Keratinocyte (primary cell): ENCODE results near the gene WDR44. TPM values are rescaled to one million over a fixed set of nuclear protein-coding genes. Genes with fewer than 3 reads are reported as not detected.

ENCODE experiments used
- DNase-seq: peaks from one replicate; pipeline ENCODE4 v3.0.0-alpha.2; 2011; ENCODE audit warnings: low read depth, missing footprints, low spot score
- FAIRE-seq: peaks from 2 replicates; lab custom pipeline; 2011; peaks lifted over from hg19 to GRCh38; lab: Jason Lieb, UNC
- H2AFZ ChIP-seq: 2 replicates; pipeline ENCODE4 v1.6.0; 2012; ENCODE audit warnings: low read length, control low read depth, inconsistent platforms; ENCODE audit not compliant: control insufficient read depth
- H3K27ac ChIP-seq: 2 replicates; pipeline ENCODE4 v1.5.1; 2011; ENCODE audit warnings: low read length; ENCODE audit not compliant: control insufficient read depth, insufficient read depth
- H3K27me3 ChIP-seq: 3 replicates; pipeline ENCODE4 v1.6.0; 2011; ENCODE audit warnings: low read length; ENCODE audit not compliant: control insufficient read depth, insufficient read depth; ENCODE audit errors: extremely low read depth
- H3K36me3 ChIP-seq, 2 experiments: 2 replicates in 1 of 2; 3 replicates in 1 of 2; pipeline ENCODE4 v1.5.1; 2011; ENCODE audit warnings: low read length in 2 of 2, mild to moderate bottlenecking in 1 of 2; ENCODE audit not compliant: control insufficient read depth in 2 of 2, insufficient read depth in 2 of 2; ENCODE audit errors: extremely low read depth in 1 of 2
- H3K4me1 ChIP-seq: 3 replicates; pipeline ENCODE4 v1.5.1; 2011; ENCODE audit warnings: low read length; ENCODE audit not compliant: control insufficient read depth, insufficient read depth; ENCODE audit errors: extremely low read depth
- H3K4me2 ChIP-seq: 3 replicates; pipeline ENCODE4 v1.6.0; 2011; ENCODE audit warnings: low read depth, low read length; ENCODE audit not compliant: control insufficient read depth, insufficient read depth; ENCODE audit errors: extremely low read depth
- H3K4me3 ChIP-seq, 3 experiments: fragments of 200-600 bp in 1 of 3; sonication (generic) in 1 of 3; 2 replicates in 2 of 3; 3 replicates in 1 of 3; pipeline ENCODE4 v1.5.1; 2011 to 2016; ENCODE audit warnings: low read length in 3 of 3, mild to moderate bottlenecking in 3 of 3, control low read depth in 2 of 3, inconsistent platforms in 1 of 3, low read depth in 1 of 3, mixed read lengths in 1 of 3, mixed run types in 1 of 3, moderate library complexity in 1 of 3; ENCODE audit not compliant: control insufficient read depth in 2 of 3, insufficient read depth in 2 of 3; ENCODE audit errors: extremely low read depth in 1 of 3
- H3K79me2 ChIP-seq: 2 replicates; pipeline ENCODE4 v1.6.0; 2012; ENCODE audit warnings: low read length; ENCODE audit not compliant: control insufficient read depth, insufficient read depth
- H3K9ac ChIP-seq: 3 replicates; pipeline ENCODE4 v1.6.0; 2011; ENCODE audit warnings: low read length; ENCODE audit not compliant: control insufficient read depth, insufficient read depth; ENCODE audit errors: extremely low read depth
- H3K9me1 ChIP-seq: 3 replicates; pipeline ENCODE4 v1.6.0; 2011; ENCODE audit warnings: low read length; ENCODE audit not compliant: control insufficient read depth, insufficient read depth; ENCODE audit errors: extremely low read depth
- H3K9me3 ChIP-seq: 2 replicates; pipeline ENCODE4 v1.5.1; 2012; ENCODE audit warnings: low read depth, low read length; ENCODE audit not compliant: control insufficient read depth
- H4K20me1 ChIP-seq: 3 replicates; pipeline ENCODE4 v1.6.0; 2011; ENCODE audit warnings: low read length; ENCODE audit not compliant: control insufficient read depth, insufficient read depth; ENCODE audit errors: extremely low read depth
- EZH2 ChIP-seq: IDR thresholded peaks from one replicate; pipeline ENCODE4 v1.6.1; 2012; ENCODE audit warnings: inconsistent platforms, mild to moderate bottlenecking, low read length, moderate library complexity
- dilution Hi-C: fragments of 300-500 bp; cut with MboI; formaldehyde crosslinking; loops from one replicate; pipeline ENCODE4 v1.7.0; 2020; ENCODE audit warnings: low sequenced_read_pairs; ENCODE audit not compliant: extremely low pct_ligation_motif_present
- polyA plus RNA-seq, 5 experiments: library from polyadenylated mRNA; depleted of rRNA in 3 of 5; stranded (reverse) in 3 of 5; stranded (forward) in 1 of 5; unstranded in 1 of 5; fragments of >200 nt; gene quantifications; 1 replicate in 1 of 5; 2 replicates in 3 of 5; 3 replicates in 1 of 5; pipeline versions ENCODE4 v1.2.1 to v1.2.3, GENCODE V29; 2011 to 2012; ENCODE audit warnings: missing spikeins in 2 of 5, low read depth in 1 of 5, low replicate concordance in 1 of 5
- TF ChIP-seq, protein P1 (sequence below), 3 experiments: IDR thresholded peaks in 1 of 3; conservative IDR thresholded peaks in 1 of 3; optimal IDR thresholded peaks in 1 of 3; 2 replicates in 2 of 3; 3 replicates in 1 of 3; pipeline versions ENCODE3 to v1.5.1; 2011; ENCODE audit warnings: low read length in 3 of 3, mild to moderate bottlenecking in 3 of 3, moderate library complexity in 2 of 3, control low read depth in 1 of 3, inconsistent platforms in 1 of 3; ENCODE audit not compliant: insufficient read depth in 2 of 3; ENCODE audit errors: extremely low read depth in 1 of 3

The WDR44 gene
- polyA plus RNA-seq, 1 donor (not counting 4 experiments of a cell fraction or from before 2014, with no cell fraction given), result 22.9 TPM

DNA sequence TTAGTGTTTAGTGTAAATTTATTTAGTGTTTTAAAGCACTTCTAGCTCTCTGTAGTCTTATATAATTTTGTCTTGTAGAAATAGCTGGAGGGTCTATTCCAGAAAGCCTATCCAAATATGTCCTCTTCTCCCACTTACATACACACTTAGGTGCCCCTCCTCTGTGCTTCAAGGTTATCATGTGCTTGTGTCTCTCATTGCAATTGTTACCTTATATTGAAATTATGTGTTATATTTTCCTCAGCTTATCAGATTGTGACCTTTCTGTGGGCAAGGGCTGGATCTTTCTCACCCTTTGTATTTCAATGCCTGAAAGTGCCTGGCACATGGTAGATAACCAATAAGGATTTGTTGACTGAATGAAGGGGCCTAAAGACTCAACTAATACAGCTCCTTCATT, 18.4 kb downstream of the WDR44 start:
- H3K9me3 ChIP-seq, result no peaks in the 10 kb centered on the region
- H3K4me2 ChIP-seq, result no peak overlapping the region
- H2AFZ ChIP-seq, result no peak overlapping the region
- no peaks in the 10 kb centered on the region for H3K27me3 ChIP-seq
- H3K4me1 ChIP-seq, result peaks cover 4% of the 10 kb centered on the region
- H4K20me1 ChIP-seq, result no peaks in the 10 kb centered on the region
- dilution Hi-C loops, result no loop called here
- no peak for TF ChIP-seq EZH2
- TF ChIP-seq, protein P1, sequence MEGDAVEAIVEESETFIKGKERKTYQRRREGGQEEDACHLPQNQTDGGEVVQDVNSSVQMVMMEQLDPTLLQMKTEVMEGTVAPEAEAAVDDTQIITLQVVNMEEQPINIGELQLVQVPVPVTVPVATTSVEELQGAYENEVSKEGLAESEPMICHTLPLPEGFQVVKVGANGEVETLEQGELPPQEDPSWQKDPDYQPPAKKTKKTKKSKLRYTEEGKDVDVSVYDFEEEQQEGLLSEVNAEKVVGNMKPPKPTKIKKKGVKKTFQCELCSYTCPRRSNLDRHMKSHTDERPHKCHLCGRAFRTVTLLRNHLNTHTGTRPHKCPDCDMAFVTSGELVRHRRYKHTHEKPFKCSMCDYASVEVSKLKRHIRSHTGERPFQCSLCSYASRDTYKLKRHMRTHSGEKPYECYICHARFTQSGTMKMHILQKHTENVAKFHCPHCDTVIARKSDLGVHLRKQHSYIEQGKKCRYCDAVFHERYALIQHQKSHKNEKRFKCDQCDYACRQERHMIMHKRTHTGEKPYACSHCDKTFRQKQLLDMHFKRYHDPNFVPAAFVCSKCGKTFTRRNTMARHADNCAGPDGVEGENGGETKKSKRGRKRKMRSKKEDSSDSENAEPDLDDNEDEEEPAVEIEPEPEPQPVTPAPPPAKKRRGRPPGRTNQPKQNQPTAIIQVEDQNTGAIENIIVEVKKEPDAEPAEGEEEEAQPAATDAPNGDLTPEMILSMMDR (optimal IDR thresholded peaks at IDR 0.05 in 1 of 3, IDR thresholded peaks at IDR 0.05 in 1 of 3, conservative IDR thresholded peaks at IDR 0.05 in 1 of 3; ENCODE audit: extremely low read depth in 1 of 3, insufficient read depth in 2 of 3, low read length in 3 of 3), result no peak
- peaks cover 50% of the 10 kb centered on the region for H3K79me2 ChIP-seq
- DNase-seq (no peak), FAIRE-seq (no peak)
- H3K9me1 ChIP-seq, result peaks cover 2% of the 10 kb centered on the region
- no peaks in the 10 kb centered on the region for H3K36me3 ChIP-seq
- no peak overlapping the region for H3K9ac ChIP-seq
- H3K27ac ChIP-seq, result no peak overlapping the region
- no peak overlapping the region for H3K4me3 ChIP-seq

DNA sequence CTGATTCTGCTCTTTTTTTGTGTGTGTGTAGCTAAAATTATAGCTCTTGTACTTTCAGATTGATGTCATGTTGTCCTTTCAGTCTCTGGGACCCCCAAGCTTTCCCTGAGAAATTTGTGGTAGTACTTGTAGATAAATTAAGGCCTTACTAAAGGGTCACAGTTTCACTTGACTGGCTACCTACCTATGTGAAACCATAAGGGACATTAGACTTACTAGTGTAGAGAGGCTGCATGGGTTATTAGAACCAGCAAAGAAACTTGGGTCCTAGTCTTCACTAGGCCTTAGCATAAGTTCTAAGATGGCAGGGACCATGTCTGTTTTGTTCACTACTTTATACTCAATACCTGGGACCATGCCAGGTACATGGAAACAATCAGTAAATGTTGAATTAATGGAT, 21.4 kb downstream of the WDR44 start:
- no peak overlapping the region for H3K27ac ChIP-seq
- no peak for DNase-seq
- no peak for FAIRE-seq
- peaks cover 35% of the 10 kb centered on the region for H3K79me2 ChIP-seq
- TF ChIP-seq, protein P1 (optimal IDR thresholded peaks at IDR 0.05 in 1 of 3, IDR thresholded peaks at IDR 0.05 in 1 of 3, conservative IDR thresholded peaks at IDR 0.05 in 1 of 3; ENCODE audit: extremely low read depth in 1 of 3, insufficient read depth in 2 of 3, low read length in 3 of 3), result no peak
- no peak for TF ChIP-seq EZH2
- H3K4me3 ChIP-seq, result no peak overlapping the region
- no peaks in the 10 kb centered on the region for H3K4me1 ChIP-seq
- H3K9me3 ChIP-seq, result no peaks in the 10 kb centered on the region
- no peaks in the 10 kb centered on the region for H3K36me3 ChIP-seq
- no peak overlapping the region for H3K4me2 ChIP-seq
- H3K9me1 ChIP-seq, result no peaks in the 10 kb centered on the region
- H3K27me3 ChIP-seq, result no peaks in the 10 kb centered on the region
- H4K20me1 ChIP-seq, result no peaks in the 10 kb centered on the region
- H2AFZ ChIP-seq, result no peak overlapping the region
- dilution Hi-C loops, result no loop called here
- H3K9ac ChIP-seq, result no peak overlapping the region
